HepG2 (cell line): Measurements from ENCODE around the gene ZBP1. TPM values are rescaled to one million over a fixed set of nuclear protein-coding genes. Genes with fewer than 3 reads are reported as not detected.

Experiments used
- FOXO4 ChIP-seq: sonication (generic); formaldehyde crosslinking; conservative IDR thresholded peaks from 2 replicates; pipeline ENCODE4 v1.8.1; 2023; ENCODE audit warnings: missing genetic modification reagents
- HOXA7 ChIP-seq: sonication (generic); formaldehyde crosslinking; IDR thresholded peaks from 2 replicates; pipeline ENCODE4 v1.8.1; 2022; ENCODE audit warnings: mild to moderate bottlenecking, missing genetic modification reagents, moderate library complexity
- KLF13 ChIP-seq: sonication (generic); formaldehyde crosslinking; IDR thresholded peaks from 2 replicates; pipeline ENCODE4 v1.4.0; 2020; ENCODE audit warnings: mild to moderate bottlenecking, missing genetic modification reagents
- MAFK ChIP-seq, 2 experiments: IDR thresholded peaks in 1 of 2; conservative IDR thresholded peaks in 1 of 2; 2 replicates each; pipeline ENCODE4 v1.6.1; 2011; ENCODE audit warnings: improper control_type of control experiment in 2 of 2, low read length in 2 of 2
- MEF2D ChIP-seq: sonication (generic); formaldehyde crosslinking; IDR thresholded peaks from 2 replicates; pipeline ENCODE4 v1.5.1; 2020; ENCODE audit warnings: mild to moderate bottlenecking, missing genetic modification reagents
- MTA3 ChIP-seq: sonication (generic); formaldehyde crosslinking; IDR thresholded peaks from 2 replicates; pipeline ENCODE4 v1.4.0; 2020; ENCODE audit warnings: missing genetic modification reagents
- MZF1 ChIP-seq: sonication (generic); formaldehyde crosslinking; IDR thresholded peaks from 2 replicates; pipeline ENCODE4 v1.8.1; 2023; ENCODE audit warnings: mild to moderate bottlenecking, missing genetic modification reagents, borderline replicate concordance
- PITX1 ChIP-seq: sonication (generic); formaldehyde crosslinking; IDR thresholded peaks from 2 replicates; pipeline ENCODE4 v1.5.1; 2020; ENCODE audit warnings: mild to moderate bottlenecking, missing genetic modification reagents
- RBFOX2 ChIP-seq: fragments of 200-400 bp; formaldehyde crosslinking; IDR thresholded peaks from 2 replicates; pipeline ENCODE4 v1.6.1; 2017; ENCODE audit warnings: low read depth, mild to moderate bottlenecking, low read length
- ZNF124 ChIP-seq: sonication (generic); formaldehyde crosslinking; IDR thresholded peaks from 2 replicates; pipeline ENCODE4 v1.4.0; 2020; ENCODE audit warnings: missing genetic modification reagents
- ZNF20 ChIP-seq: sonication (generic); formaldehyde crosslinking; IDR thresholded peaks from 2 replicates; pipeline ENCODE4 v1.4.0; 2020; ENCODE audit warnings: mild to moderate bottlenecking, moderate library complexity, missing genetic modification reagents
- ZNF441 ChIP-seq: sonication (generic); formaldehyde crosslinking; IDR thresholded peaks from 2 replicates; pipeline ENCODE4 v1.7.0; 2021; ENCODE audit warnings: missing genetic modification reagents, borderline replicate concordance
- ZNF577 ChIP-seq: sonication (generic); formaldehyde crosslinking; IDR thresholded peaks from 2 replicates; pipeline ENCODE4 v1.4.0; 2020; ENCODE audit warnings: mild to moderate bottlenecking, low read depth, missing genetic modification reagents, borderline replicate concordance
- ZNF639 ChIP-seq: conservative IDR thresholded peaks from 2 replicates; pipeline ENCODE4 v1.6.1; 2018; ENCODE audit warnings: missing genetic modification reagents
- ZNF792 ChIP-seq: IDR thresholded peaks from 2 replicates; pipeline ENCODE4 v1.6.1; 2016
- polyA plus RNA-seq, 8 experiments: library from polyadenylated mRNA; depleted of rRNA in 3 of 8; stranded (reverse) in 7 of 8; unstranded in 1 of 8; fragments of >200 nt; fragmentation: Illumina TruSeq in 4 of 8; extraction: Trizol in 4 of 8; gene quantifications; 2 replicates each; pipeline versions ENCODE4 v1.2.1 to v1.2.3, GENCODE V29; 2011 to 2016; ENCODE audit warnings: low read depth in 4 of 8, missing spikeins in 1 of 8, mixed read lengths in 1 of 8; ENCODE audit not compliant: insufficient read depth in 1 of 8
- total RNA-seq, 5 experiments: library from RNA; depleted of rRNA; stranded (reverse); fragments of >200 nt; fragmentation: Illumina TruSeq; extraction: Trizol; gene quantifications; 2 replicates each; pipeline ENCODE4 v1.2.3, GENCODE V29; 2016; ENCODE audit warnings: low read depth in 1 of 5
- TF ChIP-seq, protein P1 (sequence below): sonication (generic); formaldehyde crosslinking; IDR thresholded peaks from 2 replicates; pipeline ENCODE4 v1.5.0; 2020; ENCODE audit warnings: missing genetic modification reagents
- TF ChIP-seq, protein P2 (sequence below): sonication (generic); formaldehyde crosslinking; IDR thresholded peaks from 2 replicates; pipeline ENCODE4 v1.4.0; 2020; ENCODE audit warnings: missing genetic modification reagents
- TF ChIP-seq, protein P3 (sequence below): sonication (generic); formaldehyde crosslinking; IDR thresholded peaks from 2 replicates; pipeline ENCODE4 v1.4.0; 2020; ENCODE audit warnings: missing genetic modification reagents

Gene ZBP1
- total and polyA plus RNA-seq, 2 of the 13 experiments (the other 11 are each of a cell fraction or from before 2014, with no cell fraction given), result not detected

DNA sequence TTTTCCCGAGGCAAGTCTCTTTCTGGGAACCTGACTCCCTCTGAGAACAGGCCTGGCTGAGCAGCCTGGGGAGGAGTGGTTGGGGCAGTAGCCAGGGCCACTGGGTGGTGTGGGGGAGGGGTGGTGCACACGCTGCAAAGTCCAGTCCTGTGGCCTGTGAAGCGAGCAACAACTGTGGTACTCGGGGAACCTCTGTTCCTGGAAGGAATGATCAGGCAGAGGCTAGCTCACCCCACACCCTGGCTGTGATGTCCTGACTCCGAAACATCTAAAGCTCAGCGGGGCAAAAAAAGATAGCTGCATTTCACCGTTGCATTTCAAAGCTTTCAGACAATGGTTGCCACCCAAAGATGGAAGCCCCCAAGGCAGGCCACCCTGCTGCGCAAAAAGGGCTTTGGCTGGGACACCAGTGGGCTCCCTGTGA, 33.8 kb downstream of the ZBP1 start (continued):
- TF ChIP-seq, protein P1, sequence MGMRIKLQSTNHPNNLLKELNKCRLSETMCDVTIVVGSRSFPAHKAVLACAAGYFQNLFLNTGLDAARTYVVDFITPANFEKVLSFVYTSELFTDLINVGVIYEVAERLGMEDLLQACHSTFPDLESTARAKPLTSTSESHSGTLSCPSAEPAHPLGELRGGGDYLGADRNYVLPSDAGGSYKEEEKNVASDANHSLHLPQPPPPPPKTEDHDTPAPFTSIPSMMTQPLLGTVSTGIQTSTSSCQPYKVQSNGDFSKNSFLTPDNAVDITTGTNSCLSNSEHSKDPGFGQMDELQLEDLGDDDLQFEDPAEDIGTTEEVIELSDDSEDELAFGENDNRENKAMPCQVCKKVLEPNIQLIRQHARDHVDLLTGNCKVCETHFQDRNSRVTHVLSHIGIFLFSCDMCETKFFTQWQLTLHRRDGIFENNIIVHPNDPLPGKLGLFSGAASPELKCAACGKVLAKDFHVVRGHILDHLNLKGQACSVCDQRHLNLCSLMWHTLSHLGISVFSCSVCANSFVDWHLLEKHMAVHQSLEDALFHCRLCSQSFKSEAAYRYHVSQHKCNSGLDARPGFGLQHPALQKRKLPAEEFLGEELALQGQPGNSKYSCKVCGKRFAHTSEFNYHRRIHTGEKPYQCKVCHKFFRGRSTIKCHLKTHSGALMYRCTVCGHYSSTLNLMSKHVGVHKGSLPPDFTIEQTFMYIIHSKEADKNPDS (CRISPR knock-in tag), result peak; percentile 92
- TF ChIP-seq, protein P2, sequence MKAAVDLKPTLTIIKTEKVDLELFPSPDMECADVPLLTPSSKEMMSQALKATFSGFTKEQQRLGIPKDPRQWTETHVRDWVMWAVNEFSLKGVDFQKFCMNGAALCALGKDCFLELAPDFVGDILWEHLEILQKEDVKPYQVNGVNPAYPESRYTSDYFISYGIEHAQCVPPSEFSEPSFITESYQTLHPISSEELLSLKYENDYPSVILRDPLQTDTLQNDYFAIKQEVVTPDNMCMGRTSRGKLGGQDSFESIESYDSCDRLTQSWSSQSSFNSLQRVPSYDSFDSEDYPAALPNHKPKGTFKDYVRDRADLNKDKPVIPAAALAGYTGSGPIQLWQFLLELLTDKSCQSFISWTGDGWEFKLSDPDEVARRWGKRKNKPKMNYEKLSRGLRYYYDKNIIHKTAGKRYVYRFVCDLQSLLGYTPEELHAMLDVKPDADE (CRISPR knock-in tag), result no peak; the same call in 1 of the 2 replicates
- TF ChIP-seq PITX1 (CRISPR knock-in tag) (peak; percentile 86), KLF13 (CRISPR knock-in tag) (no peak), MEF2D (CRISPR knock-in tag) (no peak; the same call in 1 of the 2 replicates), MAFK (conservative IDR thresholded peaks at IDR 0.05 in 1 of 2, IDR thresholded peaks at IDR 0.05 in 1 of 2; ENCODE audit: low read length in 2 of 2) (no peak; a peak in 1 of 4 replicates), ZNF639 (CRISPR knock-in tag) (no peak), ZNF792 (no peak), ZNF577 (CRISPR knock-in tag) (no peak), MZF1 (no peak), ZNF124 (CRISPR knock-in tag) (no peak; the same call in 1 of the 2 replicates), MTA3 (CRISPR knock-in tag) (no peak), HOXA7 (CRISPR knock-in tag) (no peak), RBFOX2 (no peak), ZNF20 (CRISPR knock-in tag) (no peak), ZNF441 (CRISPR knock-in tag) (peak; percentile 58; the same call in 1 of the 2 replicates), FOXO4 (no peak)
- TF ChIP-seq, protein P3, sequence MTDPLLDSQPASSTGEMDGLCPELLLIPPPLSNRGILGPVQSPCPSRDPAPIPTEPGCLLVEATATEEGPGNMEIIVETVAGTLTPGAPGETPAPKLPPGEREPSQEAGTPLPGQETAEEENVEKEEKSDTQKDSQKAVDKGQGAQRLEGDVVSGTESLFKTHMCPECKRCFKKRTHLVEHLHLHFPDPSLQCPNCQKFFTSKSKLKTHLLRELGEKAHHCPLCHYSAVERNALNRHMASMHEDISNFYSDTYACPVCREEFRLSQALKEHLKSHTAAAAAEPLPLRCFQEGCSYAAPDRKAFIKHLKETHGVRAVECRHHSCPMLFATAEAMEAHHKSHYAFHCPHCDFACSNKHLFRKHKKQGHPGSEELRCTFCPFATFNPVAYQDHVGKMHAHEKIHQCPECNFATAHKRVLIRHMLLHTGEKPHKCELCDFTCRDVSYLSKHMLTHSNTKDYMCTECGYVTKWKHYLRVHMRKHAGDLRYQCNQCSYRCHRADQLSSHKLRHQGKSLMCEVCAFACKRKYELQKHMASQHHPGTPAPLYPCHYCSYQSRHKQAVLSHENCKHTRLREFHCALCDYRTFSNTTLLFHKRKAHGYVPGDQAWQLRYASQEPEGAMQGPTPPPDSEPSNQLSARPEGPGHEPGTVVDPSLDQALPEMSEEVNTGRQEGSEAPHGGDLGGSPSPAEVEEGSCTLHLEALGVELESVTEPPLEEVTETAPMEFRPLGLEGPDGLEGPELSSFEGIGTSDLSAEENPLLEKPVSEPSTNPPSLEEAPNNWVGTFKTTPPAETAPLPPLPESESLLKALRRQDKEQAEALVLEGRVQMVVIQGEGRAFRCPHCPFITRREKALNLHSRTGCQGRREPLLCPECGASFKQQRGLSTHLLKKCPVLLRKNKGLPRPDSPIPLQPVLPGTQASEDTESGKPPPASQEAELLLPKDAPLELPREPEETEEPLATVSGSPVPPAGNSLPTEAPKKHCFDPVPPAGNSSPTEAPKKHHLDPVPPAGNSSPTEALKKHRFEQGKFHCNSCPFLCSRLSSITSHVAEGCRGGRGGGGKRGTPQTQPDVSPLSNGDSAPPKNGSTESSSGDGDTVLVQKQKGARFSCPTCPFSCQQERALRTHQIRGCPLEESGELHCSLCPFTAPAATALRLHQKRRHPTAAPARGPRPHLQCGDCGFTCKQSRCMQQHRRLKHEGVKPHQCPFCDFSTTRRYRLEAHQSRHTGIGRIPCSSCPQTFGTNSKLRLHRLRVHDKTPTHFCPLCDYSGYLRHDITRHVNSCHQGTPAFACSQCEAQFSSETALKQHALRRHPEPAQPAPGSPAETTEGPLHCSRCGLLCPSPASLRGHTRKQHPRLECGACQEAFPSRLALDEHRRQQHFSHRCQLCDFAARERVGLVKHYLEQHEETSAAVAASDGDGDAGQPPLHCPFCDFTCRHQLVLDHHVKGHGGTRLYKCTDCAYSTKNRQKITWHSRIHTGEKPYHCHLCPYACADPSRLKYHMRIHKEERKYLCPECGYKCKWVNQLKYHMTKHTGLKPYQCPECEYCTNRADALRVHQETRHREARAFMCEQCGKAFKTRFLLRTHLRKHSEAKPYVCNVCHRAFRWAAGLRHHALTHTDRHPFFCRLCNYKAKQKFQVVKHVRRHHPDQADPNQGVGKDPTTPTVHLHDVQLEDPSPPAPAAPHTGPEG (CRISPR knock-in tag), result no peak
